A172 (cell line): ENCODE results near the gene SOX3. TPM values are rescaled to one million over a fixed set of nuclear protein-coding genes. Genes with fewer than 3 reads are reported as not detected.

ENCODE experiments used
- DNase-seq: peaks from one replicate; pipeline ENCODE4 v3.0.0-alpha.2; 2015; ENCODE audit warnings: low spot score
- total RNA-seq: library from RNA; depleted of rRNA; stranded (reverse); fragments of >200 nt; shearing (Covaris generic); gene quantifications from 2 replicates; pipeline ENCODE4 v1.2.3, GENCODE V29; 2014; rRNA removed

SOX3 gene
- not detected in 2 replicates for total RNA-seq

GRCh38 chrX:140504371-140505324 lies at the start of gene SOX3:
SOX3 (minus strand) TSS chrX:140505069; CDS start chrX:140505060, 9 bp downstream.
- DNase-seq: no peak

GRCh38 chrX:140548985-140549384 lies 44.1 kb upstream of the SOX3 start:
- no peak for DNase-seq

GRCh38 chrX:140526171-140526570 lies 21.3 kb upstream of the SOX3 start:
- DNase-seq: no peak

GRCh38 chrX:140525448-140525847 lies 20.6 kb upstream of the SOX3 start:
- no peak for DNase-seq

GRCh38 chrX:140524556-140524955 lies 19.7 kb upstream of the SOX3 start:
- no peak for DNase-seq

- DNase-seq: no peak
Measured at GRCh38 chrX:140521393-140521792, 16.5 kb upstream of the SOX3 start.

GRCh38 chrX:140514554-140514953 lies 9.7 kb upstream of the SOX3 start:
- DNase-seq: no peak

- DNase-seq: no peak
Measured at GRCh38 chrX:140510895-140511295, 6.0 kb upstream of the SOX3 start.

GRCh38 chrX:140510306-140510676 lies 5.4 kb upstream of the SOX3 start:
- no peak for DNase-seq

GRCh38 chrX:140509468-140510305 lies 4.8 kb upstream of the SOX3 start:
- DNase-seq: no peak

GRCh38 chrX:140508958-140509357 lies 4.1 kb upstream of the SOX3 start:
- DNase-seq: no peak

- no peak for DNase-seq
Measured at GRCh38 chrX:140507982-140508305, 3.1 kb upstream of the SOX3 start.

GRCh38 chrX:140507223-140507981 lies 2.5 kb upstream of the SOX3 start:
- DNase-seq: no peak

- no peak for DNase-seq
Measured at GRCh38 chrX:140505421-140506337, 810 bp upstream of the SOX3 start.

GRCh38 chrX:140503714-140504351 lies 1.0 kb downstream of the SOX3 start:
- DNase-seq: no peak

GRCh38 chrX:140503238-140503601 lies 1.6 kb downstream of the SOX3 start:
- DNase-seq: no peak

- no peak for DNase-seq
Measured at GRCh38 chrX:140502491-140503237, 2.2 kb downstream of the SOX3 start.

- no peak for DNase-seq
Measured at GRCh38 chrX:140501940-140502468, 2.9 kb downstream of the SOX3 start.

- no peak for DNase-seq
Measured at GRCh38 chrX:140501321-140501720, 3.5 kb downstream of the SOX3 start.

GRCh38 chrX:140500441-140500840 lies 4.4 kb downstream of the SOX3 start:
- DNase-seq: no peak
